HG03521 (cell line): ENCODE results near the gene ZSCAN21.

Experiments
- ATAC-seq: cut with Tn5 transposase; IDR thresholded peaks from one replicate; pipeline ENCODE4 v1.9.1; 2021; ENCODE audit warnings: mild to moderate bottlenecking, moderate library complexity; ENCODE audit not compliant: unreplicated experiment

Gene ZSCAN21

DNA sequence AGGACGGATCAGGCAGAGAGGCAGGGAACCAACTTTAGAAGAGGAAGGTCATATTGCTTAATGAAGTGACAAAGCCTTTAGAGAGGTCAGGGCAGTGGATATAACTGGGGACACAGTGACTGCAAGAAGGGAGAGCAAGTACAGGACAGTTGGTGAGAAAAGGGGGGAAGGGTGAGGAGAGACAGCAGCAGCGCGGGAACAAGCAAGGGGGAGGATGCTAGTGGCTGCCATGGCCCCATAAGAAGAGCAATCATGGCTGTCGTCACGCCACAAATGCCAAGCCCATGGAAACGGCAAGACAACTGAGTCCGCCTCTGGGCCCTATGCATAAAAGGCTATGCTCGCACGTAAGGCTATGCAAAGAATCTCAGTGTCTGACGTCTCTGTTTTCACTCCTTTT lies 22.9 kb downstream of the ZSCAN21 start:
- no peak for ATAC-seq

DNA sequence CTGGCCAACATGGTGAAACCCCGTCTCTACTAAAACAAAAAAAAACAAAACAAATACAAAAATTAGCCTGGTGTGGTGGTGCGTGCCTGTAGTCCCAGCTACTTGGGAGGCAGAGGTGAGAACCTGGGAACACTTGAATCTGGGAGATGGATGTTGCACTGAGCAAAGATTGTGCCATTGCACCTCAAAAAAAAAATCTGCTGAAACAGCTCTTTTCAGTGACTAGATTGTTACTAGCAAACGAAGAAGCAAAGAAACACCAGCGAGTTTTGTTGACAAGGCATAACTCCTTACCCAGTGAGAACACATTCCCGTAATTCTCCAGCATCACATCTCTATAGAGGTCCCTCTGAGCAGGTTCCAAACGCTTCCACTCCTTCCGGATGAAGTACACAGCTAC lies 25.3 kb downstream of the ZSCAN21 start:
- ATAC-seq = no peak

DNA sequence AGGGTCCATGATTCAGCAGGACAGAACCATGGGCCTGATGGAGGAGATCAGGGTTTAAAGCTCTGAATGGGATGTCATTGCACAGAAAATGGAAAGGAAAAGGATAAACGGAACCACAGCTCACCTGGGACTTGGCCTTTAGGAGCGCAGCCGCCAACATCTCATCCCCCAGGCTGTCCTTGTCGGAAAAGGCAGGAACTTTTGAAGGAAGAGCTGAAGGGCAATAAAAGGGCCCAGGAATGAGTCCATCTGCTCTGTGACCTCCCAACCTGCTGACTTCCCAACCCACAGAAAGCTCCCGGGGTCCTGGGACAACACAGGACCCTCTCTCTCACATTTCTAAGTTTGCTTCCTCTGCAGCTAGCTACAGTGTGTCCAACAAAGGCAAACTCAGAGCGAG lies 25.8 kb downstream of the ZSCAN21 start:
- ATAC-seq = no peak

DNA sequence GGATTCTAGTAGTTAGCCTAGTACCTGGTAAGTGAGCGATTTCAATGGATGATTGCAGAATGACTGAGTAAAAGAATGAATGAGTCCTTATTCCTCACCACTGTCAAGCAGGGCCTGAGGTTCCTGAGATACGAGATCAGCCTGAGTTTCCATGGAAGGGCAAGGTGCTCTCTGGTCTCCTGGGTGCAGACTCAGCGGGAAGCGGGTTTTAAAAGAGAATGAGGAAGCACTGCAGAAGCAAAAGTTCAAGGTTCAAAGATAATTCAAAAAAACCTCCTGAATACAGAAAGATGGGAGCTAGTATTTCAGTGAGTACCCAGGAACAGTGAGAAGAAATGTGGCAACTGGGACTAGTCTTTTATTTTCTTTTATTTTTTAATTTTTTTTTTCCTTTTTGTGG lies 27.6 kb downstream of the ZSCAN21 start:
- no peak for ATAC-seq

DNA sequence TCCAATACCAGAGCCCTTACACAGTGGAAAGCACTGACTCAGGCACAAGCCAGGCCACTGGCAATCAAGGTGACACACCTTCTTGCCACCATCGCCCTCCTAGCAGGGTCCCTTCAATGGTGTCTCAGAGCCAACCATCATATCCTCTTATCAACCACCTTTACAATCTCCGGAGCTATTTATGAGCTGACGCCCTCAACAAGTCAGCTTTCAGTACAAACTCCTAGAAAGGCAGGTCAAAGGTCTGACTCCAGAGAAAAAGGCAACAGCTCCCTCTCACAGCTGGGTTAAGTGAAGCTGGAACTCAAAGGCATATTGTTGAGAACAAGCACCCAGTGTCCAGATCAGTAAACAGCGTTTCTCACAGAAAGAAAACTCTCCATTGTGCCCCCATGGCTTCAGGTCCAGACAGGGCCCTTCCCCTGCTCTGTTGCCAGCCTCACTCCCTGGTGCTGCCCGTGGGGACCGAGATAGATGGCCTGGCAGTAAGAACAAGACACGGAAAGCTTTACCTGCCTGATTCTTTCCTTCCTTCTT lies 29.5 kb downstream of the ZSCAN21 start:
- ATAC-seq = no peak

DNA sequence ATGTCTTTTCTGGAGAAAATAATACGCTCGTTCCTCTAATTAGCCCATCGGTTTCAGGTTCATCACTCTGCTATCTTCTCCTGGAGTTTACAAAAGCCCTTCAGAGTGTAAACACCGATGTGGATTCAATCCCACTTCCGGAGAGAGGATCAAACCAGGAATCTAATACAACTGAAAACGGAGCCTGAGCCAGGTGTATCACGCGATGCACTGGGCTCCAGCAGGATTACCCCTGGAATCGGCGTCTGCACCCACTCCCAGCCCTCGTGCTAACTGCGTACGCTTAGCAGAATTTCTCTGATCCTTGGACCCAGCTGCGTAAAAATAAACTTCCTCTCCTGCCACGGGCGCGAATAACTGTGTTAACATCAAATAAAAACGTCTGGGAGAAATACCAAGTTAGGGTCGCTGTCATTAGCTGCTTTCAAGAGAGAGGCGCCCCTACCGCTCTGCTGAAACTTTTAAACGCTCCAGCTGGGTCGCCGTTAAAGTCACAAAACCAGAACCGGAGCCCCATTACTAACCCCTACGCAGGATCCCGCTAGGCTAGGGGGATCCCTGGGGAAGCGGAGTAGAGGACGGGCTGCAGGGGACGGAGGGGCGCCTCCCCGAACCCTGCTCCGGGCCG lies 31.4 kb downstream of the ZSCAN21 start:
- ATAC-seq = peak; percentile 3

DNA sequence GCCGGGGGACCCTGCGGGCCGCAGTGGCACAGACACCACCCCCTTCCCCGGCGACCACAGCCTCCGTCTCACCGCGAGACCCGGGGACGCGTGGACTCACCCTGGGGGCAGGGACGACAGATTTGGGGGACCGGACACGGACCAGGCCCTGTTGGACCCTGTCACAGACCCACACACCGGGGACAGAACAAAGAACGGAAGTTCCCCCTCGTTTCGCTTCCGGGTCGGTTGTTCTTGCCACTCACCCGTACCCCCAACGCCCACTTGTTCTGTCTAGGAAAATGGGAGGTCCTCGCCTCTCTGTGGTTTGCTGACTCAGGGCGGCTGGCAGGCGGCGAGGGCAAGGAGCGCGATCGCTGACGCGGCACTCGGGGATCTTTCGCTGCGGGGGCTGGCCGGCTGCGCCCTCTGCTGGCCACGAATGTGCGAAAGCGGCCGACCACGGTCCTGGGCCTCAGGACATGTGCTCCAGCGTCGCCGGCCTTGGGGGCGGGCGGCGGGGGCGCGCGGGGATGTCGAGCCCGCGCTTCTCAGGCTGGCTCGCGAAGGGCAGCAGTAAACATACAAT lies 32.0 kb downstream of the ZSCAN21 start, which contains the start of gene ZNF3:
TSS of gene ZNF3 (minus strand) at position 189 of the 568 bp plus-strand sequence. CDS start 4,366 bp downstream, outside the sequence.
- ATAC-seq = peak; percentile 78

DNA sequence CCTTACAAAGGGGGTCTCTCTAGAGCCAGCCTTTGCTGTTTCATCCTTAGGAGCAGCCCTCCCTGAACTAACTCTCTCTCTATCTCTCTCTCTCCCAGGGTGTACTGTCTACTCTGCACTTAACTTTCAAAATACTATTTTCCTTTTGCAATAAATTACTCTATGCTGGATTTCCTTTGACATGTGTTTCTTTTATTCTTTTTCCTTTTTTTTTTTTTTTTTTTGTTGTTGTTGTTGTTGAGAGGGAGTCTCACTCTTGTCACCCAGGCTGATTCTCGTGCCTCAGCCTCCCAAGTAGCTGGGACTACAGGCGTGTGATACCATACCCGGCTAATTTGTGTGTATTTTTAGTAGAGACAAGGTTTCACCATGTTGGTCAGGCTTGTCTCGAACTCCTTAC lies 33.4 kb downstream of the ZSCAN21 start:
- ATAC-seq = no peak

DNA sequence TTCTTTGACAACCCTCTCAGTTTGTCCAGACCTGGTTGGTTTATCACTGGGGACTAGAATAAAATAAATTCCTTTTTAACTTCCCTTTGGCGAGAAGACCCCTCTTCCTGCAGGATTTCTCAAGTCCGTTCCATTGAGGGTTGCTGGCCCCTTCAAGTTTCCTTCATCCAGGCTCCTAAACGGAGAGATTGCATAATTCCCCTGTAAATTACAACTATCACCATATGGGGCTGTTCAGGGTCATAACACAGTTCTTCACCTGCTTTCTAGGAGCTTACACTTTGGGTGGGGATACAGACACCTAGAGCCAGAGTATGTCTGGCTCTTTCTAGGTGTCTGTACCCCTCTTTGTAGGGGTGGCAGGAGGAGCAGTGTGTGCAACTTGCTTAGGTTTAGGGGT lies 35.9 kb downstream of the ZSCAN21 start:
- no peak for ATAC-seq

DNA sequence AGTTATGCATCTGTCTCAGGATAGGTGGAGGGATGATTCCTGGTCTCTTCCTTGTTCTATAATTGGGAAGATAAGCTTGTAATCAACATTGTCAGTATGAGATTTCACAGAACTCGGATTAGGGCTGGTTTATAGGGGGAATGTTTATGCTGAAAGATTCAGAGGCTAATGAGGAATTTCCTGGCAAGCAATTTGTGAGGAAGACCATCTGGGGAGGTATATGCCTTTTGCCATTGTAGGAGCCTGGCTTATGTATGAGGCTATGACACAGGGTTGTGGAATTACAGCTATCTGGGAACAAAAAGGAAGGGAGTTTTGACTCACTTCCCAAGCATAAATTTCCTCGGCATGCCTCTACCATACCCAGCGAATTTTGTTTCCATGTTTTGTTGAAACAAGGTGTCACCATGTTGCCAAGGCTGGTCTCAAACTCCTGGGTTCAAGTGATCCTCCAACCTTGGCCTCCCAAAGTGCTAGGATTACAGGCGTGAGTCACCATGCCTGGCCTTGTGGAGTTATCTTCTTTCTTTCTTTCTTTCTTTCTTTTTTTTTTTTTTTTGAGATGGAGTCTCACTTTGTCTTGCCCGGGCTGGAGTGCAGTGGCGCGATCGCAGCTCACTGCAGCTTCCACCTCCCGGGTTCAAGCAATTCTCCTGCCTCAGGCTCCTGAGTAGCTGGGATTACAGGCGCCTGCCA lies 37.6 kb downstream of the ZSCAN21 start:
- no peak for ATAC-seq

DNA sequence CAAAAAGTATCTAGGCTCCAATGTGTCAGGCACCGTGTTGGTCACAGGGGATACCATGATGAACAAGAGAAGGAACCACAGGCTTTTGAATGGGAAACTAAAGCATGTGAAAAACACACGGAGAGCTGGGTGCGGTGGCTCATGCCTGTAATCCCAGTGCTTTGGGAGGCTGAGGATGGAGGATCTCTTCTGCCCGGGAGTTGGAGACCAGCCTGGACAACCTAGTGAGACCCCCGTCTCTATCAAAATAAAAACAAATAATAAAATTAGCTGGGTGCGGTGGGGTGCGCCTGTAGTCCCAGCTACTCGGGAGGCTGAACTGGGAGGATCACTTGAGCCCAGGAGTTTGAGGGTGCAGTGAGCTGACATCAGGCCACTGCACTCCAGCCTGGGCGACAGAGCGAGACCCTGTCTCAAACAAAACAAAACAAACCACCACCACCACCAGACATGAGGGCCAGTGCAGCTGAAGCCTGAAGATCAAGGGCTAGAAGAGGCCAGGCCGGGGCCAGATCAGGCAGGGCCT lies 38.6 kb downstream of the ZSCAN21 start:
- ATAC-seq = no peak

DNA sequence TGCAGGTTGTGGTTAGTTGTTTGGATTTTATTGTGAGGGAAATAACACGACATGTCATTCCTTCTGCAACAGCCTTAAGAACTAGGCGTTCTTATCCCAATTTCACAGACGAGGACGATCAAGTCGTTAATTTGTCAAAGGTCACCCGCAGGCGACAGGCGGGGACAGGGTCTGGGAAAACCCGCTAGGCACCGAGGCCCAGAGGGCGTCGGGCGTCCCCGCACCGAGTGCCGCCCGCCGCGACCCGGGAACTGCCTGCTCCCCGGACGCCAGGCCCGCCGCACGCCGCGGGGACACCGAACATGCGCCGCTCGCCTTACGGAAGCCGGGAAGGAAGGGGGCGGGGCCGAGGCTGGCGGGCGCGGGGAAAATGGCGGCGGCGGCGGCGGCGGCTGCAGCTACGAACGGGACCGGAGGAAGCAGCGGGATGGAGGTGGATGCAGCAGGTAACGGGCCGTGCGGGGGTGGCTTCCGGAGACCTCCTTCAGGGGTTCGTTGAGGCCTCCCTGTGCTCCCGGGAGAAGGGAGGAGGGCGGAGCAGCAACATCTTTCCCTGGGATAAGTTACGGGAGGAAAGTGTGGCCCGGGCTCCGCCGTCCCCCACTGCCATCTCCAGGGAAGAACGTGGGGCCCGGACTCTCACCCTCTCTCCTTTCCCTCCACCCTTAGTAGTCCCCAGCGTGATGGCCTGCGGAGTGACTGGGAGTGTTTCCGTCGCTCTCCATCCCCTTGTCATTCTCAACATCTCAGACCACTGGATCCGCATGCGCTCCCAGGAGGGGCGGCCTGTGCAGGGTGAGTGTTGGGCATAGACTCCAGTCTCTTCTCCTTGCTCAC lies 39.3 kb downstream of the ZSCAN21 start, which contains the start of gene COPS6:
TSS of gene COPS6 (plus strand) at position 349 of the 837 bp plus-strand sequence. CDS start at position 371, 22 bp downstream.
- peak; percentile 42 for ATAC-seq

DNA sequence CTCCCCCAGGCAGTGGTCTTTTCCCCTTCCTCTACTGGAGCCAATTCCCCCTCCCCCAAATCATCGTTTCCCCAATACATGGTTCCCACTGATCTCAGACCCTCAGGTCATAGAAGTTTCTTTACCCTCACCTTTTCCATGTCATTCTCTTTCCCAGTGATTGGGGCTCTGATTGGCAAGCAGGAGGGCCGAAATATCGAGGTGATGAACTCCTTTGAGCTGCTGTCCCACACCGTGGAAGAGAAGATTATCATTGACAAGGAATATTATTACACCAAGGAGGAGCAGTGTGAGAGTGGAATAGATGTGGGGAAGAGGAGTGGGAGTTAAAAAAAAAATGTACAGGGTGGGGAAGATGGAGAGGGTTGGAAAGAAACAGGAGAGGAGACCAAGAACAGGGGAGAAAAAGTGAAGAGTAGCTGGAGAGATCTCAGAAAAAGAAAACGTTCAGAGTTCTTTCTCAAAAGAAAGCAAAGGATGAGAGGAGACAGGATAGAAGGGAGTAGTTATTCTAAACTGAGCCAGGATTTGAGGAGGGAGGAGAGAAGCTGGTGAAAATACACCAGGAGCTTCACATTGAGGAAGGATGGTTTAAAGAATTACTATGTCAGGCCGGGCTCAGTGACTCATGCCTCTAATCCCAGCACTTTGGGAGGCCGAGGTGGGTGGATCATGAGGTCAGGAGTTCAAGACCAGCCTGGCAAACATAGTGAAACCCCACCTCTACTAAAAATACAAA lies 40.1 kb downstream of the ZSCAN21 start:
- ATAC-seq = no peak

DNA sequence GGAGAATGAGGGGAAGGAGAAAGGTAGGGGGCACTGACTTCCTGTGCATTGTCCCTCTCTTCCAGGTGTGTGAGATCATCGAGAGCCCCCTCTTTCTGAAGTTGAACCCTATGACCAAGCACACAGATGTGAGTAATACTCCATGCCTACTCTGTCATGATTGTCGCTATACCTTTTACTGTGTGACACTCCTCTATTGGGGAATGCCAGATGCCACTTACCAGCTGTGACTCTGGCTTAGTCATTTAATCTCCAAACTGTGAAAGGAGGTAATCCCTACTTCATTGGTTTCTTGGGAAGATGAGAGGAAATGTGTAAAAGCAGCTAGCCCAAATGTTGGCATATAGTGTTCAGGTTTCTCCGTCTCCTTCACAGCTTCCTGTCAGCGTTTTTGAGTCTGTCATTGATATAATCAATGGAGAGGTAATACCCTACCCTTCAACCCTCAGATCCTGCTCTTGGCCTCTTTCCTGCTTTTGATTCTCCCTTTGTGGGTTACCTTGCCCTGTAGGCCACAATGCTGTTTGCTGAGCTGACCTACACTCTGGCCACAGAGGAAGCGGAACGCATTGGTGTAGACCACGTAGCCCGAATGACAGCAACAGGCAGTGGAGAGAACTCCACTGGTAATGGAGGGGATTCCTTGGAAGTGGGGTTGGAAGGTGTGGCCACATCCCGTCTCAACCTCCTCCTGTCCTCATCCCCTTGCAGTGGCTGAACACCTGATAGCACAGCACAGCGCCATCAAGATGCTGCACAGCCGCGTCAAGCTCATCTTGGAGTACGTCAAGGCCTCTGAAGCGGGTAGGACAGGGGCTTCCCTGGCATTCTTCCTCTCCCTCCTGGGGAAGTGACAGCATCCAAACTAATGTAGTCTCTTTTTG lies 41.2 kb downstream of the ZSCAN21 start:
- no peak for ATAC-seq

DNA sequence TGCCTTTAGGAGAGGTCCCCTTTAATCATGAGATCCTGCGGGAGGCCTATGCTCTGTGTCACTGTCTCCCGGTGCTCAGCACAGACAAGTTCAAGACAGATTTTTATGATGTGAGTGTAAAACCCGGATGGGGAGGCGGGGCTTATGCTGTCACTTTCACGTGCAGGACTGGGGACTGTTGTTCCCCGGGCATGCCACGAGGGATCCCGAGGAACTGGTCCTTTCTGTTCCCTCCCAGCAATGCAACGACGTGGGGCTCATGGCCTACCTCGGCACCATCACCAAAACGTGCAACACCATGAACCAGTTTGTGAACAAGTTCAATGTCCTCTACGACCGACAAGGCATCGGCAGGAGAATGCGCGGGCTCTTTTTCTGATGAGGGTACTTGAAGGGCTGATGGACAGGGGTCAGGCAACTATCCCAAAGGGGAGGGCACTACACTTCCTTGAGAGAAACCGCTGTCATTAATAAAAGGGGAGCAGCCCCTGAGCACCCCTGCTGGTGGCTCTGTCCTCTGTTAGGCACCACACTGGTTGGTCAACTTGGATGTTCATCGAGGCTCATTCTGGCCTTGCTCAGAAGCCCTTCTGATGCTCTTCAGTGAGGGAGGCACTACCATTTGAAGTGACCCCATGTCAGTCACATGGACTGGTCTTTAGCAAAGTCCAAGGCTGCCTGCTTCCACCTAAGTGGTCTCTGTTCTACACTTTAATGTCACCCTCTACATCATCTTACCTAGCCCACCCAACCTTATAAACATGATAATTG lies 42.0 kb downstream of the ZSCAN21 start:
- ATAC-seq = no peak

DNA sequence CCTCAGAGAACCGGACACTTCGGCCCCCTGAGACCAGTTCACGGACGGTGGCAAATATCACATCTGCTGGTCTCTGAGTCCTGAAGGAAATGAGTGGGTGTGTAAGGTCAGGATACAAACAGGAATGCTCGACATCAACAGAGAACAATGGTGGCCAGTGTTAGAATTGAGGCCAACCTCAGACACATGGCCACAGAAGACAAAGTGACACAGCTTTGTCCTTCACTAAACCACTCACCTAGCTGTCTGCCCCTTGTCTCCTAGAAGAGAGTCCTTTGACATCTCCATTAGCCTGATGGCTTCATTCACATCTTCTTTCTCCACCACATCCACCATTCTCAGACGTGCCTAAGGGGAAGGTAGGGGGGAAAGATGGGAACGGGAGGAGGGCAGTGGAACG lies 43.5 kb downstream of the ZSCAN21 start:
- no peak for ATAC-seq

DNA sequence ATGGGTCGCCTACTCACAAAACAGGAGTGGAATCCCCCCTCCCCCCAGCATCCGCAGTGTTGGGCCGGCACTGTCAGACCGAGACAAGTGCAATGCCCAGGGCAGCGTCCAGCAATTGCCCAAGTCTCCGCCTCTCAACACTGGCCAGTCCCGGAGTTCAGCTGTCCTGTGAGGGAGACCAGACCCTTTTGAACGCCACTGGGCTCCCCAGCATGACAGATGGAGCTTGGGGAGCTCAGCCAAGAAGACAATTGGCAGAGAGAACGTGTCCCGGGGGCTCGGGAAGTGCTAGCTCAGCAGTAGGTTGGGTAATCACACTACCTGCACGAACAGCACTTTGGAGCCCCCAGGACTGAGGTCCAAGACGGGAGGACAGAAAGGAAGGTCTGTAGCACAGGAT lies 43.9 kb downstream of the ZSCAN21 start:
- ATAC-seq = no peak

DNA sequence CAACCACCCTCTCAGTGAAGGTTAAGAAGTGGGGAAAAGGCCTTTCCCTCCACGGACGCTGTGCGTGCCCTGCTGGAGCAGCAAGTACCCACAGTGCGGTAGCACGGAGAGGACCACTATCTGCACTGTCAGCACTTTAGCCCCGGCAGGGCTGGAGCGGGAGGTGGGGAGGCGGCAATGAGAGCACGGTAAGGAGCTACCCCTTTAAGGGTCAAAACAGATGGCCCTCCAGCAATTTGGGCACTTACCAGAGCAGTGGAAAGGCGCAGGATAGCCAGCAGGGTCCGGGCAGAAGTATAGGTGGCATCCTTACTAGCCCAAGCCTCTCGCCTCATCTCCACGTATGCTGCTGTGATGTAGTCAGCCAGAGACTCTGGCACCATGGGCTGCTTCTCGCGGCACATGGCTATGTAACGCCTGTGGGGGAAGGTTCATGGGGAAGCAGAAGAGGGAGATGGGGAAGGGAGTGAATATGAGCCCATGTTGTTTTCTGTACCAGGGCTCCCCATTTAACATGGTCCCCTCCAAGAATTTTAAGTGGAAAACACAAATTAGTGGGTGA lies 44.4 kb downstream of the ZSCAN21 start:
- no peak for ATAC-seq
